ENCODE results near the gene OR2AG2. TPM values are rescaled to one million over a fixed set of nuclear protein-coding genes. Genes with fewer than 3 reads are reported as not detected.
A peak's percentile ranks its signal among the peaks of the same experiment; 100 is the strongest.
"Not testable (repeated sequence)": the region's sequence is repeated elsewhere in the genome, so short reads cannot be mapped to it uniquely, and the experiment has no call there.

Gene OR2AG2
- 0.07 to 0.21 TPM in 2 of 3 replicates, not detected in the other for total RNA-seq
- long read RNA-seq: 0 reads

- DNase-seq (ENCODE audit: low spot score): no peak
- Mint-ChIP-seq H3K4me1 (ENCODE audit: low read depth) (no peaks in the 10 kb centered on the region), H3K27ac (ENCODE audit: unreplicated experiment) (no peak within 1 kb of the TSS), H3K36me3 (ENCODE audit: low read depth) (no peaks in the 10 kb centered on the region), H3K4me3 (ENCODE audit: unreplicated experiment) (no peak within 1 kb of the TSS), H3K9me3 (ENCODE audit: low read depth) (no peaks in the 10 kb centered on the region), H3K27me3 (ENCODE audit: low read depth) (peaks cover 2% of the 10 kb centered on the region)
- TF ChIP-seq, protein P1, sequence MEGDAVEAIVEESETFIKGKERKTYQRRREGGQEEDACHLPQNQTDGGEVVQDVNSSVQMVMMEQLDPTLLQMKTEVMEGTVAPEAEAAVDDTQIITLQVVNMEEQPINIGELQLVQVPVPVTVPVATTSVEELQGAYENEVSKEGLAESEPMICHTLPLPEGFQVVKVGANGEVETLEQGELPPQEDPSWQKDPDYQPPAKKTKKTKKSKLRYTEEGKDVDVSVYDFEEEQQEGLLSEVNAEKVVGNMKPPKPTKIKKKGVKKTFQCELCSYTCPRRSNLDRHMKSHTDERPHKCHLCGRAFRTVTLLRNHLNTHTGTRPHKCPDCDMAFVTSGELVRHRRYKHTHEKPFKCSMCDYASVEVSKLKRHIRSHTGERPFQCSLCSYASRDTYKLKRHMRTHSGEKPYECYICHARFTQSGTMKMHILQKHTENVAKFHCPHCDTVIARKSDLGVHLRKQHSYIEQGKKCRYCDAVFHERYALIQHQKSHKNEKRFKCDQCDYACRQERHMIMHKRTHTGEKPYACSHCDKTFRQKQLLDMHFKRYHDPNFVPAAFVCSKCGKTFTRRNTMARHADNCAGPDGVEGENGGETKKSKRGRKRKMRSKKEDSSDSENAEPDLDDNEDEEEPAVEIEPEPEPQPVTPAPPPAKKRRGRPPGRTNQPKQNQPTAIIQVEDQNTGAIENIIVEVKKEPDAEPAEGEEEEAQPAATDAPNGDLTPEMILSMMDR (IDR thresholded peaks at IDR 0.05): no peak
Observed at GRCh38 chr11:6771926-6772893, at the start of gene OR2AG2. Gene OR2AG2, minus strand, starts transcription at chr11:6771976. Its CDS starts 3,019 bp downstream, at chr11:6768957.

DNA sequence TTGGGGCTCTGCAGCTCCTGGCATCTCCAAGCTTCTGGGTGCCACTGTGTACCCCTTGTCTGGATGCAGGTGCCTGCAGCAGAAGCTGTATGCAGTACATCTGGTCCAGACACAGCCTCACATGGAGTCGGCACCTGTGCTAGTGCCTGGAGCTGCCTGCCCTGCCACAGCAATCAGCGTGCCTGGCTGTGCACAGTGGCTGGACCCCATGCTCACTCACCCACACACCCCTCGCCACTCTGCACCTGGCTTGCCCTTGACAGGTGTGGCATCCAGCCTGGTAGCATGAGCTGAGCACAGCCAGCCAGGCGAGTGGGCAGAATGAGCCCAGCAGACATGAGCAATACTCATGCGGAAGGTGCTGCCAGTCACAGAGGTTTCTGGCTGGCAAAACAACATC, 47.2 kb upstream of the OR2AG2 start:
- H3K9me3 Mint-ChIP-seq (ENCODE audit: low read depth): peaks cover 10% of the 10 kb centered on the region
- no peak overlapping the region for H3K27ac Mint-ChIP-seq (ENCODE audit: unreplicated experiment)
- TF ChIP-seq, protein P1 (IDR thresholded peaks at IDR 0.05): no peak
- H3K4me3 Mint-ChIP-seq (ENCODE audit: unreplicated experiment): no peak overlapping the region
- peaks cover 4% of the 10 kb centered on the region for H3K27me3 Mint-ChIP-seq (ENCODE audit: low read depth)
- no peaks in the 10 kb centered on the region for H3K36me3 Mint-ChIP-seq (ENCODE audit: low read depth)
- no peak for DNase-seq (ENCODE audit: low spot score)
- no peaks in the 10 kb centered on the region for H3K4me1 Mint-ChIP-seq (ENCODE audit: low read depth)

GRCh38 chr11:6817694-6818093, 45.9 kb upstream of the OR2AG2 start:
- peaks cover 10% of the 10 kb centered on the region for H3K9me3 Mint-ChIP-seq (ENCODE audit: low read depth)
- H3K27ac Mint-ChIP-seq (ENCODE audit: unreplicated experiment): no peak overlapping the region
- H3K27me3 Mint-ChIP-seq (ENCODE audit: low read depth): peaks cover 4% of the 10 kb centered on the region
- DNase-seq (ENCODE audit: low spot score): no peak
- no peaks in the 10 kb centered on the region for H3K4me1 Mint-ChIP-seq (ENCODE audit: low read depth)
- no peak overlapping the region for H3K4me3 Mint-ChIP-seq (ENCODE audit: unreplicated experiment)
- TF ChIP-seq, protein P1 (IDR thresholded peaks at IDR 0.05): peak; percentile 45
- no peaks in the 10 kb centered on the region for H3K36me3 Mint-ChIP-seq (ENCODE audit: low read depth)

GRCh38 chr11:6813656-6814055, 41.9 kb upstream of the OR2AG2 start:
- no peak overlapping the region for H3K4me3 Mint-ChIP-seq (ENCODE audit: unreplicated experiment)
- no peak for DNase-seq (ENCODE audit: low spot score)
- TF ChIP-seq, protein P1 (IDR thresholded peaks at IDR 0.05): no peak

GRCh38 chr11:6812390-6813005, 40.7 kb upstream of the OR2AG2 start:
- H3K4me3 Mint-ChIP-seq (ENCODE audit: unreplicated experiment): no peak overlapping the region
- DNase-seq (ENCODE audit: low spot score): no peak
- no peaks in the 10 kb centered on the region for H3K4me1 Mint-ChIP-seq (ENCODE audit: low read depth)
- H3K9me3 Mint-ChIP-seq (ENCODE audit: low read depth): no peaks in the 10 kb centered on the region
- TF ChIP-seq, protein P1 (IDR thresholded peaks at IDR 0.05): peak; percentile 89
- no peak overlapping the region for H3K27ac Mint-ChIP-seq (ENCODE audit: unreplicated experiment)
- peaks cover 15% of the 10 kb centered on the region for H3K27me3 Mint-ChIP-seq (ENCODE audit: low read depth)
- no peaks in the 10 kb centered on the region for H3K36me3 Mint-ChIP-seq (ENCODE audit: low read depth)

More at GRCh38 chr11:6813656-6814055, 41.9 kb upstream of the OR2AG2 start:
- Mint-ChIP-seq H3K27ac (ENCODE audit: unreplicated experiment) (no peak overlapping the region), H3K4me1 (ENCODE audit: low read depth) (no peaks in the 10 kb centered on the region), H3K9me3 (ENCODE audit: low read depth) (no peaks in the 10 kb centered on the region), H3K36me3 (ENCODE audit: low read depth) (no peaks in the 10 kb centered on the region), H3K27me3 (ENCODE audit: low read depth) (peaks cover 8% of the 10 kb centered on the region)

DNA sequence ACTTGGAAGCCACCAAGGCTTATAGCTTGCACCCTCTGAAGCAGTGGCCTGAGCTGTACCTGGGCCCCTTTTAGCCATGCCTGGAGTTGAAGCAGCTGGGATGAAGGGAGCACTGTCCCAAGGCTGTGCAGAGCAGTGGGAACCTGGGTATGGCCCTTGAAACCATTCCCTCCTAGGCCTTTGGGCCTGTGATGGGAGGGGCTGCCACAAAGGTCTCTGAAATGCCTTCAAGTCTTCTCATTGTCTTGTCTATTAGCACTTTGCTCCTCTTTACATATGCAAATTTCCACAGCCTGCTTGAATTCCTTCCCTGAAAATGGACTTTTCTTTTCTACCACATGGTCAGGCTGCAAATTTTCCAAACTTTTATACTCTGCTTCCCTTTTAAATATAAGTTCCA, 29.3 kb upstream of the OR2AG2 start:
- DNase-seq (ENCODE audit: low spot score); H3K27me3 Mint-ChIP-seq (ENCODE audit: low read depth); H3K36me3 Mint-ChIP-seq (ENCODE audit: low read depth); H3K4me1 Mint-ChIP-seq (ENCODE audit: low read depth); H3K9me3 Mint-ChIP-seq (ENCODE audit: low read depth); H3K4me3 Mint-ChIP-seq (ENCODE audit: unreplicated experiment); H3K27ac Mint-ChIP-seq (ENCODE audit: unreplicated experiment): not testable (repeated sequence)
